ENCODE data around the gene ITIH4.

GRCh38 chr3:52819936-52820335 is 10.5 kb downstream of the ITIH4 start:
- TF ChIP-seq CTCF (IDR thresholded peaks at IDR 0.05; ENCODE audit: low read depth, low read length) (no peak), EZH2phosphoT487 (IDR thresholded peaks at IDR 0.05; ENCODE audit: low read depth) (no peak)

Measured in OCI-LY3 (cell line).